DMS 273 (cell line): ENCODE measurements around the gene TP53RK.
A peak's percentile ranks its signal among the peaks of the same experiment; 100 is the strongest.

Source experiments
- DNase-seq: peaks from one replicate; lab custom pipeline; 2025; ENCODE audit not compliant: unreplicated experiment; lab: John Stamatoyannopoulos, UW

Gene TP53RK

GRCh38 chr20:46666306-46666705 lies 22.9 kb downstream of the TP53RK start:
- no peak for DNase-seq

- DNase-seq: no peak
Measured at GRCh38 chr20:46665602-46666001, 23.6 kb downstream of the TP53RK start.

GRCh38 chr20:46663531-46663930 lies 25.7 kb downstream of the TP53RK start:
- DNase-seq: no peak

- no peak for DNase-seq
Measured at GRCh38 chr20:46661659-46662058, 27.6 kb downstream of the TP53RK start.

- no peak for DNase-seq
Measured at GRCh38 chr20:46660487-46660886, 28.8 kb downstream of the TP53RK start.

GRCh38 chr20:46657618-46658017 lies 31.6 kb downstream of the TP53RK start:
- DNase-seq: no peak

GRCh38 chr20:46657137-46657536 lies 32.1 kb downstream of the TP53RK start:
- no peak for DNase-seq

GRCh38 chr20:46652699-46653098 lies 36.5 kb downstream of the TP53RK start:
- no peak for DNase-seq

GRCh38 chr20:46651091-46651962 lies 37.9 kb downstream of the TP53RK start, which contains the start of gene SLC13A3:
SLC13A3 (minus strand) TSS chr20:46651459; CDS start chr20:46651421, 38 bp downstream.
- no peak for DNase-seq

DNA sequence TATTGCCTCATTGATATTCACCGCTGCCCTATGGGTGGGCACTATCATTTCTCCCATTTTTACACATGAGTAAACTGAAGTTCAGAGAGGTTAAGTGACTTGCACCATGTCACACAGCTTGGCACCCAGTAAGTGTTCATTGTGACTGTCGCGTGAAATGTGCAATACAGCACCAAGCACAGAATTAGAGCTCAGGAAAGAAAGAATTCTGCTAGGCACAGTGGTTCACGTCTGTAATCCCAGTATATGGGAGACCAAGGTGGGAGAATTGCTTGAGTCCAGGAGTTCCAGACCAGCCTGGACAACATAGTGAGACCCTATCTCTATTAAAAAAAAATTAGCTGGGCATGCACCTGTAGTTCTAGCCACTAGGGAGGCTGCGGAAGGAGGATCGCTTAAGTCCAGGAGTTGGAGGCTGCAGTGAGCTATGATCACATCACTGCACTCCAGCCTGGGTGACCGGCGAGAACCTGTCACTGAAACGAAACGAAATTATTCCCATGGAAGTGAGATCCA lies 38.6 kb downstream of the TP53RK start:
- DNase-seq: no peak

- DNase-seq: no peak
Measured at GRCh38 chr20:46649965-46650542, 39.2 kb downstream of the TP53RK start.

- no peak for DNase-seq
Measured at GRCh38 chr20:46649650-46649949, 39.6 kb downstream of the TP53RK start.

GRCh38 chr20:46648903-46649649 lies 40.2 kb downstream of the TP53RK start:
- peak; percentile 27 for DNase-seq

DNA sequence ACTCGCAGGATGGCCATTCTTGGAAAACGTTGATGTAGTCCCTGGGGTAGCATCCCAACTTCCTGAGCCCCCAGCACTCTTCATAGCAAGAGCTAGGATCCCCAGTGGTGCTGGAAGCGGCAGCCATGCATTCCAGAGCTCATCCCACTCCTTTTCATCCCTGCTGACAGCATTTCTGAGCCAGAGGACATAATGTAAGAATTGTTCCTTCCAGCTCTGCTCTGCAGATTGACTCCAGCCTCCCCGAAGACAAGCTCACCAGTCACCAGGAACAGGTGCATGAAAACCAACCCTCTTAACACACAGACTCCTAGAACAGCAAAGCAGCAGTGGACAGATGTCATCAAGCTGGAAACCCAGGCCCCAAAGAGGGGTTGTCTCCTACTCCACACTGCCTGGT lies 41.8 kb downstream of the TP53RK start:
- DNase-seq: no peak

DNA sequence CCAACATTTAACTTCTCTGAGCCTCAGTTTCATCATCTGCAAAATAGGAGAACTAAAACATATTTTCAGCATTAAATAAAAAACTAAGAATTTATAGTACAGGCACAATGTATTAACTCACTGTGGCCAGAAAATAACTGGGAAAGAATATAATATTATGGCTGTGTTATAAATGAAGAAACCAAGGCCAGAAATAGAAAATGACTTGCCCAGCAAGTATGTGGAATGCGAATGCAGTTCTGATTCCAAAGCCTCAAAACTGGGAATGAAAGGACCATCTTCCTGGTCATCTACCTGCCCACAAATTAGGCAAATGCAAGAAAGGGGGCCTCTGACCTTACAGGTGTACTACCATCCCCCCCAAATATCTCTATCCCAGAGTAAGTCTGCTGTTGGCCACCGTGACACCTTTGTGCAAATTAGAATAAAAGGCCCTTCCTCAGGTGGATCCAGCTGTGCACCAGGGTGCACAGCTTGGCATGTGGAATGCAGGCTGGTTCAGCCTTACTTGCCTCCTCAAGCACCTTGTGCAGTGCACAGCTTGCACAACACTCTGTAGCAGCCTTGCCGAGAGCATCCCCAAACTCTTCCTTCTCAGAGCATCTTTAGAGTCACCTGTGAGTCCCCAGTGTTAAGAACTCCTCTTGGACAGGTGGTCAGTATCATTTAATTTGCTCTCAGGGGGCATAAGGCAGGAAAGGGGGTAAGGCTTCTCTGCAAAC lies 42.4 kb downstream of the TP53RK start:
- DNase-seq: no peak

GRCh38 chr20:46646122-46646521 lies 43.1 kb downstream of the TP53RK start:
- DNase-seq: no peak

GRCh38 chr20:46644733-46645132 lies 44.5 kb downstream of the TP53RK start:
- no peak for DNase-seq

DNA sequence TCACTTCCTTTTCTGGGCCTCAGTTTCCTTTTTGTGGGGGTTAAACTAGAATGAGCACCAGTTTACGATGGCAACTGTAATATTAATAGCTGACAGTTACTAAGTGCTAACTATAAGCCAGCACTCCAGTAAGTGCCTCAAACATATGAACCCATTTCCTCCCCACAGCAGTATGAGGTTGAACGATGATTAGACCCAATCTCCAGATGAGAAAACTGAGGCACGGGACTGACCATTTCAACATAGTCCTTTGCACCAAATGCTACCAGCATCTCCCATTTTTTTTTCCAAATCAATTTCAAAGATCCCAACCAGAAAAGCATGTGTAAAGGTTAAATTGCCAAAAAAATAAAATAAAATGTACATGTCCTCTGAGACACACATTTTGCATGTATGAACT lies 45.1 kb downstream of the TP53RK start:
- no peak for DNase-seq

- no peak for DNase-seq
Measured at GRCh38 chr20:46642969-46643343, 46.3 kb downstream of the TP53RK start.

DNA sequence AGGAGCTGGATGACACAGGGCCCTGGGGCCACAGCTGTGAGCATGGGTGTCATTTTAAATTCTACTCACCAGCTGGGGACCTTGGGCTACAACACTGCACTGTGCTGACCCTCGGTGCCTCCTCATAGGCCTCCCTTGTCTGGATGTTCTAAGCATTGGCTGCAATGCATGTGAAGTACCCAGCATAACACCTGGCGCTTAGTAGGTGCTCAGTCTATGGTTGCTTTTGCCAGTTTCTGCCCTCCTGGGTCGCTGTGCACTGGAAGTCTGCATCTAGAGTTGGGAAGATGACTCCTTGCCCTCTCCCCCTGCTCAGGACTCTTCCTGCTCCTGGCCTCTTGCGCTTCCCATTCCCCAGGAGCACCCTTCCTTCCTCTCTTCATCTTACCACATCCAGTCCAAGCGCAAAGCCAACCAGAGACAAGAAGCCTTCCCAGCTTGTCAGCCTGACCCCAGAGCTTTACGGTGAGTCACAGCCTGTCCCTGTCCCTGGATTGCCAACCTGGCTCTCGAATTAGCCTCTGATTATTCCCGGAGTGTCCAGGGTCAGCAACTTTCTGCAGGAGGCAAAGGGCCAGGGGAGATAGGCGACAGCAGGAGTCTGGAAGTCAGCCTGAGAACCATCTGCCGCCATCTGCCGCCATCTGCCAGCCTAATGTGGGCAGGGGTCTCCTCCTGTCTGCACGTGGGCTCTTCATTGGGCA lies 46.8 kb downstream of the TP53RK start:
- peak; percentile 41 for DNase-seq

DNA sequence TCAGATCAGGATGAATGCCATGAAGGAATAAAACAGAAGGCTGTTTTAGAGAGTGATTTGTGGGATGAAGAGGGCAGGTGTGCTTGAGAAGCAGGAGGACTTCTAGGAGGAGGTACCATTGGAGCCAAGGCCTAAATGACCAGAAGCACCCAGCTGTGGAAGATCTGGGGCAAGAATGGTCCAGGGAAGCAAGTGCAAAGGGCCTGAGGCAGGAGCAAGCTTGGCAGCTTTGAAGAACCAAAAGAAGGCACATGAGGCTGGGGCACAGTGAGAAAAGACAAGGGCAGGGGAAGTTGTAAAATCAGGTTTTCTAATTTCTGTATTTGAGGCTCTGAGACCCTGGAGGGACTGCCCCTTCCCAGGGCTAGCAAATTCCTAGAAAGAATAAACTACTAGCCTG lies 47.8 kb downstream of the TP53RK start:
- no peak for DNase-seq
